GM13977 (cell line): Measurements from ENCODE around the gene FOXA3.

Experiments
- DNase-seq: peaks from one replicate; pipeline ENCODE4 v3.0.0; 2012; ENCODE audit warnings: low spot score
- CTCF ChIP-seq: IDR thresholded peaks from 2 replicates; pipeline ENCODE4 v1.5.1; 2012; ENCODE audit warnings: mild to moderate bottlenecking, control low read depth; ENCODE audit not compliant: insufficient read depth; ENCODE audit errors: extremely low read depth, missing control alignments
- in situ Hi-C: fragments of 300-500 bp; cut with MboI; formaldehyde crosslinking; loops from one replicate; pipeline ENCODE4 v1.12.0; 2022; ENCODE audit warnings: low sequenced_read_pairs, low pct_unique_long_range_greater_than_20kb, mixed read lengths, inconsistent platforms; ENCODE audit not compliant: unreplicated experiment

Gene FOXA3

GRCh38 chr19:45817725-45818301 is 46.3 kb upstream of the FOXA3 start:
- in situ Hi-C loops: no loop called here
- peak; percentile 50 for DNase-seq
- TF ChIP-seq CTCF: no peak

- DNase-seq: no peak
- in situ Hi-C loops: no loop called here
- TF ChIP-seq CTCF: no peak
These were observed 44.4 kb upstream of the FOXA3 start for GRCh38 chr19:45819769-45820168.

- no peak for TF ChIP-seq CTCF
- no peak for DNase-seq
- in situ Hi-C loops: no loop called here
These were observed 43.6 kb upstream of the FOXA3 start for GRCh38 chr19:45820413-45821102.

GRCh38 chr19:45821103-45821521 is 43.0 kb upstream of the FOXA3 start:
- TF ChIP-seq CTCF: no peak
- DNase-seq: no peak
- in situ Hi-C loops: no loop called here

- DNase-seq: no peak
- in situ Hi-C loops: no loop called here
- no peak for TF ChIP-seq CTCF
These were observed 42.6 kb upstream of the FOXA3 start for GRCh38 chr19:45821570-45821969.

- in situ Hi-C loops: no loop called here
- TF ChIP-seq CTCF: no peak
These were observed 41.4 kb upstream of the FOXA3 start for GRCh38 chr19:45822716-45823115.

More at GRCh38 chr19:45822716-45823115, 41.4 kb upstream of the FOXA3 start:
- no peak for DNase-seq
